KMS-11 (cell line): ENCODE results near the gene CDH1.

ENCODE experiments used
- H2AFZ ChIP-seq: fragments of 200-600 bp; sonication (generic); 2 replicates; pipeline ENCODE4 v1.6.1; 2016; ENCODE audit warnings: antibody characterized with exemption, mixed run types, low read depth
- H3K27ac ChIP-seq: fragments of 200-600 bp; sonication (generic); 2 replicates; pipeline ENCODE4 v1.6.1; 2016; ENCODE audit warnings: mild to moderate bottlenecking, mixed run types
- H3K27me3 ChIP-seq: fragments of 200-600 bp; sonication (generic); 2 replicates; pipeline ENCODE4 v1.6.1; 2017; ENCODE audit warnings: mild to moderate bottlenecking, low read depth, mixed run types, moderate library complexity; ENCODE audit not compliant: insufficient read depth
- H3K36me3 ChIP-seq: fragments of 200-600 bp; sonication (generic); 2 replicates; pipeline ENCODE4 v1.6.1; 2017; ENCODE audit warnings: mild to moderate bottlenecking, mixed run types; ENCODE audit not compliant: insufficient read depth
- H3K4me1 ChIP-seq: fragments of 200-600 bp; sonication (generic); 2 replicates; pipeline ENCODE4 v1.6.1; 2016; ENCODE audit warnings: mild to moderate bottlenecking, low read depth, mixed run types; ENCODE audit not compliant: poor library complexity, severe bottlenecking
- H3K4me2 ChIP-seq: fragments of 200-600 bp; sonication (generic); 2 replicates; pipeline ENCODE4 v1.7.0; 2016; ENCODE audit warnings: mild to moderate bottlenecking, mixed run types
- H3K4me3 ChIP-seq: fragments of 200-600 bp; sonication (generic); IDR thresholded peaks from 2 replicates; pipeline ENCODE4 v1.6.1; 2017; ENCODE audit warnings: low read depth, low read length, mixed read lengths; ENCODE audit not compliant: insufficient read depth
- H3K79me2 ChIP-seq: fragments of 200-600 bp; sonication (generic); 2 replicates; pipeline ENCODE4 v1.6.1; 2016; ENCODE audit warnings: low read depth, mixed run types; ENCODE audit not compliant: insufficient read depth
- H3K9ac ChIP-seq: fragments of 200-600 bp; sonication (generic); 2 replicates; pipeline ENCODE4 v1.6.1; 2016; ENCODE audit warnings: mild to moderate bottlenecking, mixed run types
- H4K20me1 ChIP-seq: fragments of 200-600 bp; sonication (generic); 2 replicates; pipeline ENCODE4 v1.6.1; 2016; ENCODE audit warnings: mild to moderate bottlenecking, mixed run types; ENCODE audit not compliant: insufficient read depth
- TF ChIP-seq, protein P1 (sequence below): fragments of 200-600 bp; sonication (generic); conservative IDR thresholded peaks from 2 replicates; pipeline ENCODE4 v1.6.1; 2017; ENCODE audit warnings: low read depth, mild to moderate bottlenecking, antibody characterized with exemption, low read length, moderate library complexity, mixed read lengths

Gene CDH1

DNA sequence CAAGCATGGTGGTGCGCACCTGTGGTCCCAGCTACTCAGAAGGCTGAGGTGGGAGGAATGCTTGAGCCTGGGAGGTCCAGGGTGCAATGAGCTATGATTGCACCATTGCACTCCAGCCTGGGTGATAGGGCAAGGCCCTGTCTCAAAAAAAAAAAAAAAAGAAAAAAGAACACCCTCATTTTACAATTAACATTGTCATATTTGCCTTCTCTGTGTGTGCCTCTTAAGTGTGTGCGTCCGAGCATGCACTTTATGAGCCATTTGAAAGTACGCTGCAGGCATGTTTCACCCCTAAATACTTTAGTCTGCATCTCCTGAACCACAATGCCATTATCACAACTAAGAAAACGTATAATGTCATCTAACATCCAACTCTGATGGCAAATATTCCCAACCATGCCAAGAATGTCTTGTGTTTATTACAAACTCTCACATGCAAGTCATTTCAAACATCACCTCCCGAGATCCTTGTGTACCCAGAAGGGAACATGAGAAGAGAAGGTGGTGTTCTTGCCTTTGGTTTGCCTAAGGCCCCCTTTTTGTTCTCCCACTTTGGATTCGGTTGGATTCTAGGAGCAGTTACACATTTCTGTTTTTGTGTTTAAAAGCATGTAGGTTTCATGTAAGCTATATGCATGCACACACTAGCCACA lies 38.0 kb downstream of the CDH1 start:
- Histone ChIP-seq H2AFZ (no peak overlapping the region), H4K20me1 (no peaks in the 10 kb centered on the region), H3K9ac (no peak overlapping the region), H3K27ac (no peak overlapping the region), H3K79me2 (no peaks in the 10 kb centered on the region), H3K4me3 (no peak overlapping the region), H3K27me3 (peaks cover 37% of the 10 kb centered on the region), H3K4me2 (no peak overlapping the region), H3K36me3 (no peaks in the 10 kb centered on the region), H3K4me1 (peaks cover 58% of the 10 kb centered on the region)
- TF ChIP-seq, protein P1, sequence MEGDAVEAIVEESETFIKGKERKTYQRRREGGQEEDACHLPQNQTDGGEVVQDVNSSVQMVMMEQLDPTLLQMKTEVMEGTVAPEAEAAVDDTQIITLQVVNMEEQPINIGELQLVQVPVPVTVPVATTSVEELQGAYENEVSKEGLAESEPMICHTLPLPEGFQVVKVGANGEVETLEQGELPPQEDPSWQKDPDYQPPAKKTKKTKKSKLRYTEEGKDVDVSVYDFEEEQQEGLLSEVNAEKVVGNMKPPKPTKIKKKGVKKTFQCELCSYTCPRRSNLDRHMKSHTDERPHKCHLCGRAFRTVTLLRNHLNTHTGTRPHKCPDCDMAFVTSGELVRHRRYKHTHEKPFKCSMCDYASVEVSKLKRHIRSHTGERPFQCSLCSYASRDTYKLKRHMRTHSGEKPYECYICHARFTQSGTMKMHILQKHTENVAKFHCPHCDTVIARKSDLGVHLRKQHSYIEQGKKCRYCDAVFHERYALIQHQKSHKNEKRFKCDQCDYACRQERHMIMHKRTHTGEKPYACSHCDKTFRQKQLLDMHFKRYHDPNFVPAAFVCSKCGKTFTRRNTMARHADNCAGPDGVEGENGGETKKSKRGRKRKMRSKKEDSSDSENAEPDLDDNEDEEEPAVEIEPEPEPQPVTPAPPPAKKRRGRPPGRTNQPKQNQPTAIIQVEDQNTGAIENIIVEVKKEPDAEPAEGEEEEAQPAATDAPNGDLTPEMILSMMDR = no peak

DNA sequence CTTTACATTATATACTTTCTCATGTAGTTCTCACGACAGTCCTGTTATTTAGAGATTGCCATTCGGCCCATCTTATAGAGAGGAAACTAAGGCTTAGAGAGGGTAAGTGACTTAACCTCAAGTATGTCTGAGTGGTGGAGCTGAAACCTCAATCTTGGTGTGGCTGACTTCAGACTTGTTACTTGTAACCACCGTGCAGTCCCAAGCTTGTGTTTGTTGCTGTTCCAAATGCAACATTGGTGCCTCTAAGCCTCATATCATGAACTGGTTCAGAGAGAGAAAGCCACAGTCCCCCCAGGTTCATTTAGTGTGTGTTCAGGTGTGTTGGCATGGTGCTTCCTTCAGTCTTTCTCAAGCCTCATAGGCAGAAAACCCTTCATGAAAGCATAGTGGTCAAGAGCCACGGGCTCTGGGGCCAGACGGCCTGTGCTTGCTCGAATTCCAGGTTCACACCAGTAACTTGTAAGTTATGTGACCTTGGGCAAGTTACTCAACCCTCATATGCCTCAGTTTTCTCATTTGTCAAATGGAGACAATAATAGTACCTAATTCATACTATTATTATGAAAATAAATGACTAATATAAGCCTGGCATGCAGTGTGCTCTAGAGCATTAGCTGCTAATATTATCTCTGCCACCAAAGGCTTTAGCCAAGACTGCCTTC lies 39.9 kb downstream of the CDH1 start:
- Histone ChIP-seq H3K36me3 (no peaks in the 10 kb centered on the region), H3K9ac (no peak overlapping the region), H4K20me1 (no peaks in the 10 kb centered on the region), H3K27me3 (peaks cover 43% of the 10 kb centered on the region), H3K27ac (peak overlapping the region; percentile 2; the same call in 1 of the 2 replicates), H3K4me2 (peak overlapping the region; percentile 65), H3K4me1 (peaks cover 77% of the 10 kb centered on the region), H2AFZ (no peak overlapping the region), H3K79me2 (no peaks in the 10 kb centered on the region; the same call in 1 of the 2 replicates), H3K4me3 (no peak overlapping the region)
- TF ChIP-seq, protein P1 = no peak

DNA sequence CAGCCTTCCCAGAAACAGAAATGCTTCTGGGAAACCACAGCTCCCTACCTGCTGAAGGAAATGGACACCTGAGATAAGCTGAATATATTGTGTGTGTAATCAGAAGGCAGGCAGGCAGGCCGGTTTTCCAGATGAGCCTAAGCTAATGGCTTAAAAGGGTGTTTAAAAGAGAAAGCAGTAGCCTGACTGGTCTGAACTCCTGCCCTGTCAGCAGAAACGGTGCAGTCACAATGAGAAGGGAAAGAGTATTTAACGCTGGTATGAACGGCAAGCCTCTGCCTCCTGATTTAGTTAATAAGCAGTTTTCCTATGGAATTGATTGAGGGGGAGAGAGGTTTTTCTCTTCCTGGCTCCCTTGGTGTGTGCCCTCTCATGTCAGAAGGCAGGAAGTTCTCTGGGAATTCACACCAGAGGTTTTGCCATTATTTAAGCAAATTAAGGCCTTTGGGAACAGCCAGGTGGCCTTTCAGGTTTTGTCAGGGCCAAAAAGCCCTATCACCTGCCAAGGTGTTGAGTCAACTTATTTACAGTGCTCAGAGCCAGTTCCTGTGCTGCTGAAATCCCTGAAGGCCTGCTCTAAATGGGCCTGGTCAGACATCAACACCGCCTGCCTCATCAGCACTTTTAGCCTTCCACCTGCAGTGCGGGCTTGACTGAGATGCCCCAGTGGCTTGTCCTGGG lies 41.6 kb downstream of the CDH1 start:
- H3K36me3 ChIP-seq = no peaks in the 10 kb centered on the region
- no peaks in the 10 kb centered on the region for H4K20me1 ChIP-seq
- H3K4me1 ChIP-seq = peaks cover 94% of the 10 kb centered on the region
- H3K4me2 ChIP-seq = peak overlapping the region; percentile 65
- TF ChIP-seq, protein P1 = no peak
- H3K27ac ChIP-seq = peak overlapping the region; percentile 46; the same call in 1 of the 2 replicates
- peak overlapping the region; percentile 6; the same call in 1 of the 2 replicates for H3K9ac ChIP-seq
- H2AFZ ChIP-seq = no peak overlapping the region
- no peak overlapping the region for H3K4me3 ChIP-seq
- H3K79me2 ChIP-seq = no peaks in the 10 kb centered on the region; the same call in 1 of the 2 replicates
- H3K27me3 ChIP-seq = peaks cover 31% of the 10 kb centered on the region

DNA sequence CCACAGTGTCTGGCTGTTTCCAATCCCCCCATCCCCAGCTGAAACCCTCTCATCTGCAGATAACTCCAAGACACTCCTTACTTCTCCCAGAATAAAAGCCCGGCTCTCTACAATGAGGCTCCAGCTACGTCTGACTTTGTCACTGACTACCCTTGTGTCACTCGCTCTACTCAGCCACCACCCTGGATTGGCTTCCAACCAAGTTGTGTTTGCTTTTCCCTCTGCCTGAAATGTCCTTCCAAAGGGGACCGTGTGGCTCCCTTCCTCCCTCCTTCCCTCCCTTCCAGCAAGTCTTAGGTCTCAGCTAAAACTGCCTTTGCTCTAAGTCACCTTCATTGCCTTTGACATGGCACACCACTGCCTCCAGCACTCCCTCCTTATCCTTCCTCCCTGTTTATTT lies 42.8 kb downstream of the CDH1 start:
- TF ChIP-seq, protein P1 = no peak
- no peaks in the 10 kb centered on the region; the same call in 1 of the 2 replicates for H3K79me2 ChIP-seq

More for the DNA sequence above, 42.8 kb downstream of the CDH1 start:
- H2AFZ ChIP-seq = no peak overlapping the region
- no peak overlapping the region for H3K9ac ChIP-seq
- H3K27ac ChIP-seq = no peak overlapping the region
- no peak overlapping the region for H3K4me3 ChIP-seq
- peak overlapping the region; percentile 65; the same call in 1 of the 2 replicates for H3K4me2 ChIP-seq
- no peaks in the 10 kb centered on the region for H4K20me1 ChIP-seq
- peaks cover 22% of the 10 kb centered on the region for H3K27me3 ChIP-seq
- H3K36me3 ChIP-seq = no peaks in the 10 kb centered on the region
- H3K4me1 ChIP-seq = peaks cover 97% of the 10 kb centered on the region
